ACC112 (cell line): ENCODE measurements around the gene KIF3A.

Experiments
- H2AFZ ChIP-seq: fragments of 200-600 bp; sonication (generic); one replicate; pipeline ENCODE4 v1.6.0; 2017; ENCODE audit warnings: antibody characterized with exemption, low read length; ENCODE audit not compliant: unreplicated experiment
- H3K27ac ChIP-seq: fragments of 200-600 bp; sonication (generic); 2 replicates; pipeline ENCODE4 v1.5.1; 2014; ENCODE audit warnings: low read depth, mild to moderate bottlenecking, antibody characterized with exemption, low read length, moderate library complexity
- H3K27me3 ChIP-seq: fragments of 200-600 bp; sonication (generic); 2 replicates; pipeline ENCODE4 v1.6.1; 2014; ENCODE audit warnings: mild to moderate bottlenecking, antibody characterized with exemption, low read length, moderate library complexity, mixed read lengths; ENCODE audit not compliant: insufficient read depth
- H3K36me3 ChIP-seq: fragments of 200-600 bp; sonication (generic); 2 replicates; pipeline ENCODE4 v1.6.1; 2016; ENCODE audit warnings: mild to moderate bottlenecking, antibody characterized with exemption, low read length, moderate library complexity, mixed read lengths; ENCODE audit not compliant: insufficient read depth
- H3K4me1 ChIP-seq: fragments of 200-600 bp; sonication (generic); one replicate; pipeline ENCODE4 v1.6.1; 2016; ENCODE audit warnings: low read length, mixed read lengths; ENCODE audit not compliant: insufficient read depth, unreplicated experiment, control insufficient read depth
- H3K4me3 ChIP-seq: fragments of 200-600 bp; sonication (generic); 2 replicates; pipeline ENCODE4 v1.5.1; 2014; ENCODE audit warnings: mild to moderate bottlenecking, low read depth, low read length
- H3K79me2 ChIP-seq: fragments of 200-600 bp; sonication (generic); one replicate; pipeline ENCODE4 v1.6.0; 2016; ENCODE audit warnings: low read length; ENCODE audit not compliant: control insufficient read depth, unreplicated experiment, insufficient read depth

Gene KIF3A

DNA sequence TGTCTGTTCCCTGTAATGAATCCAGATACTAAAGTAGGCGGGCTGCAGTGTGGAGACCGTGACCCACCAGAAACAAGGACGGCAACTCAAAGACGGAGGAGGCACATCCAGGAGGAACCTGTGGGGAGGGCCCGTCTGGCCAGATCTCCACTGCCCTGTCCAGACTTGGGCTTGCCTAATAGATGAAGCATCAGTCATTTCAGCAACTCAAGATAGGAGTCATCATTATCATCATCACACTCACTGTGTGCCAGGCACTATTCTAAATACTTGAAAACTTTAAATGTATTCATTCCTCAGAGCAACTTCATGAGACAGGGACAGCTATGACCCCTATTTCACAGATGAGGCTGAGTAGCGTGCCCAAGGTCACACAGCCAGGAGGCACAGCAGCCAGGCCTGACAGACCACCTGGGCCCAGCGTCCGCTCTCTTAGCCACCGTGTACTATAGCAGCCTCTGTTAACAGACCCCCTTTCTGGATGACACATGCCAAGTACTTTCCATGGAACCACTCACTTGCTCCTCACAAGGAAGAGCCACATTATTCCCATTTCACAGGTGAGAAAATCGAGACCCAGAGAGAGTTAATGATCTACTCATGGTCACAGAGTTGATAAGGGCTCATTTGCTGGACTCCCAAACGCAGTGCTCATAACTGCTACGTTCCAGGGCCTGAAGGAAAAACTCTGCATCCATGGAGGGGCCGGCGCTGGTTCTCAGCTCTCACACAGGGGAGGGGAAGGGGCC lies 68.5 kb downstream of the KIF3A start:
- no peak overlapping the region for H3K27ac ChIP-seq
- no peak overlapping the region for H3K4me3 ChIP-seq

GRCh38 chr5:132667761-132668705 lies 69.3 kb downstream of the KIF3A start:
- Histone ChIP-seq H3K27ac (no peak overlapping the region), H3K4me1 (no peaks in the 10 kb centered on the region), H2AFZ (no peak overlapping the region), H3K79me2 (no peaks in the 10 kb centered on the region), H3K4me3 (no peak overlapping the region), H3K36me3 (no peaks in the 10 kb centered on the region), H3K27me3 (no peaks in the 10 kb centered on the region)

More for the DNA sequence above, 68.5 kb downstream of the KIF3A start:
- Histone ChIP-seq H3K4me1 (no peaks in the 10 kb centered on the region), H3K36me3 (no peaks in the 10 kb centered on the region), H3K79me2 (no peaks in the 10 kb centered on the region), H3K27me3 (no peaks in the 10 kb centered on the region), H2AFZ (no peak overlapping the region)

GRCh38 chr5:132667309-132667708 lies 70.0 kb downstream of the KIF3A start:
- no peaks in the 10 kb centered on the region for H3K79me2 ChIP-seq
- H3K27ac ChIP-seq, result no peak overlapping the region
- H3K4me1 ChIP-seq, result no peaks in the 10 kb centered on the region
- no peak overlapping the region for H2AFZ ChIP-seq
- H3K4me3 ChIP-seq, result no peak overlapping the region
- no peaks in the 10 kb centered on the region for H3K36me3 ChIP-seq
- no peaks in the 10 kb centered on the region for H3K27me3 ChIP-seq

DNA sequence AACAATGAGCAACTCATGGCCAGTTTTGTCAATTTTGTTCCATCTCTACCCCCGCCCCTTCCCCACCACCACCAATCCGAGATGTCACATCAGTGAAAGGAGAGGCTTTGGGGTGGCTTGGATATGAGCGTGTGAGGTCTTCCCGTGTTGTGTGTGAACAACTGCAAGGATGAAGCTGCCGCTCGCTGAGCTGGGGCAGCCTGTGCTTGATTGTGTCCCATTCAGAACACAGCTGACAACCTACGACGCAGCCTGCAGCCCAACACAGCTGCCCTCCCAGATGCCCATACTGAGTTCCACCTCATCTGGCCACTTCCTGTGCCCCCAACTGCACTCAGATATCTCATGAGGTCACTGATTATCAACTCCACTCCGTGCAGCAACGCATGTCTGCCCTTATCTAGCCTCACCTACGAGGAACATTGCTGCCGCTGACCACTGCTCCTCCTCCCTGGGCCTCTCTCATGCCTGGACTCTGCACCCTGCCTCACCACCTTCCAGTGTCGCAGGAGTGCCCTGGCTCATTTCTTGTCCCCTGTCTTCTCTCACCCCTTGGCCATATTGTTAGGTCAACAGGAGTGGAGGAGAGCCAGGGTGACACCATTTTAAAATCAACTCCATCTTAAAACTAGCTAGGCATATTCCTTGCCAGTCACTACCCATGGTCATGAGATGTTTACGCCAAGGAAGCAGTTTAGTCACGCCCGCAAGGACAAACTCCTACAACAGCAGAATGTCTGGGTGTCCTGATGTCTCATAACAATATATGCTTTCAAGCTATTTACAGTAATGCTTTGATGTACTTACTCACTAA lies 70.8 kb downstream of the KIF3A start:
- H3K27me3 ChIP-seq, result no peaks in the 10 kb centered on the region
- H3K4me1 ChIP-seq, result no peaks in the 10 kb centered on the region
- H3K36me3 ChIP-seq, result no peaks in the 10 kb centered on the region
- no peak overlapping the region for H2AFZ ChIP-seq
- H3K27ac ChIP-seq, result no peak overlapping the region
- H3K79me2 ChIP-seq, result no peaks in the 10 kb centered on the region
- H3K4me3 ChIP-seq, result no peak overlapping the region

DNA sequence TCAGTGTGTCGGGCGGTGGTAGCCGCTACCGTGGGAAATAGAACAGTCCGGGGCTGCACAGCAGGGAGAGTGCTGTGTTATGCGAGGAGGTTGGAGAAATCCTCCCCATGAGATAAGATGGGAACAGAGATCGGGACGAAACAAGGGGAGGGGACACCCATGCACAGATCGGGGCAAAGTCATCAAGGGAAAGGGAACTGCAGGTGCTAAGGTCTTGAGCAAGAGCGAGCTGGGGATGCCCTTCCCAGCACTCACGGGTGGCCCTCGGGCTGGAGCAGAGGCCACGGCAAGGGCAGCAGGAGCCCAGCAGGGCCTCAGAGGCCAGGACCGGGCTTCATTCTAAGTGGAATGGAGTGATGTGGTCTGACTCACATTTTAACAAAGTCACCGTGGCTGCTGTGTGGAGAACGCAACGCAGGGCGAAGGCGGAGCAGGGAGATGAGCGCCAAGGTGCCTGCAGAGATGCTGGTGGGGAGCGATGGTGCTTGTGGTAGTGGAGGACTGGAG lies 71.7 kb downstream of the KIF3A start:
- no peak overlapping the region for H3K27ac ChIP-seq

GRCh38 chr5:132664696-132665209 lies 72.6 kb downstream of the KIF3A start:
- H3K4me3 ChIP-seq, result no peak overlapping the region
- no peak overlapping the region for H2AFZ ChIP-seq
- no peaks in the 10 kb centered on the region for H3K36me3 ChIP-seq
- no peaks in the 10 kb centered on the region for H3K27me3 ChIP-seq
- no peaks in the 10 kb centered on the region for H3K4me1 ChIP-seq
- H3K27ac ChIP-seq, result no peak overlapping the region
- H3K79me2 ChIP-seq, result no peaks in the 10 kb centered on the region

More for the DNA sequence above, 71.7 kb downstream of the KIF3A start:
- Histone ChIP-seq H3K27me3 (no peaks in the 10 kb centered on the region), H3K36me3 (no peaks in the 10 kb centered on the region), H3K4me3 (no peak overlapping the region), H3K79me2 (no peaks in the 10 kb centered on the region), H2AFZ (no peak overlapping the region), H3K4me1 (no peaks in the 10 kb centered on the region)

DNA sequence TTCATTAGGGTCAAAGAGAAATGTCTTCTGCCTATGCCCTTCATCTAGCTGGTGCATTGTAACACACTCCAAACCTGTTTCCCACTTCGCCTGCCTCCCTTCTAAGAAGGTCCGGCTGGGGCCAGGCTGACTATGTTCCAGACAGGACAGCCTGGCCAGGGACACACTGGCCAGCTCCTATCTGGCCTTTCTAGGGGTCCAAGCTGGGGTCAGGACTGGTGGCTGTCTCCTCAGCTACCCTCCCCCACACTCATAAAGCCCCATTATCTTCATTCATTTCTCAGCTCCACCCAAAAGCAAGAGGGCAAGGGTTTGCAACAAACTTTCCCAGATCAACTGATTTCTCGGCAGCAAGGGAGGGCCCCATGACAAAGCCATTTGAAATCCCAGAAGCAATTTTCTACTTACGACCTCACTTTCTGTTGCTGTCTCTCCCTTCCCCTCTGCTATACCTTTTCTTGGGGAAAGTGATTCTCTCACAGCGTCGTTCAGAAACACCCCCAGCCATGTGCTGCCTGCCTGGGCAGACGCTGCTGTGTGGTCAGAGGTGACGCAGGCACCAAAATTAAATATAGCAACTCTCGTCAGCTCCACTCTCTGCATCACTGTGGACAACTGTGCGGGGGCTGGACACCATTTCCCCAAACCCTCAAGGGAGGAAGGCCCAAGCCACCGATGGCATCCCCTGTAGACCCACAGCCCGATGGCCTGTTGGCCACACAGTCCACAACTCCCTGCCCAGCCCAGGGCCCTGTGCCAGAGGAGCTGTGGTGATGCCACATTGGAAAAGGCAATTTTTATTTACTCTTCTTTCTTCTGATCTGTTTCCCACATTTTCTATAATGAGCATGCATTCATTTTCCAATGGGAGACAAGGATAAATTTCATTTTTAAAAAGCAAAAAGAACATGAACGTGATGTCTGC lies 73.3 kb downstream of the KIF3A start:
- Histone ChIP-seq H3K27ac (no peak overlapping the region), H2AFZ (no peak overlapping the region), H3K79me2 (no peaks in the 10 kb centered on the region), H3K4me3 (no peak overlapping the region), H3K27me3 (no peaks in the 10 kb centered on the region), H3K4me1 (no peaks in the 10 kb centered on the region), H3K36me3 (no peaks in the 10 kb centered on the region)

DNA sequence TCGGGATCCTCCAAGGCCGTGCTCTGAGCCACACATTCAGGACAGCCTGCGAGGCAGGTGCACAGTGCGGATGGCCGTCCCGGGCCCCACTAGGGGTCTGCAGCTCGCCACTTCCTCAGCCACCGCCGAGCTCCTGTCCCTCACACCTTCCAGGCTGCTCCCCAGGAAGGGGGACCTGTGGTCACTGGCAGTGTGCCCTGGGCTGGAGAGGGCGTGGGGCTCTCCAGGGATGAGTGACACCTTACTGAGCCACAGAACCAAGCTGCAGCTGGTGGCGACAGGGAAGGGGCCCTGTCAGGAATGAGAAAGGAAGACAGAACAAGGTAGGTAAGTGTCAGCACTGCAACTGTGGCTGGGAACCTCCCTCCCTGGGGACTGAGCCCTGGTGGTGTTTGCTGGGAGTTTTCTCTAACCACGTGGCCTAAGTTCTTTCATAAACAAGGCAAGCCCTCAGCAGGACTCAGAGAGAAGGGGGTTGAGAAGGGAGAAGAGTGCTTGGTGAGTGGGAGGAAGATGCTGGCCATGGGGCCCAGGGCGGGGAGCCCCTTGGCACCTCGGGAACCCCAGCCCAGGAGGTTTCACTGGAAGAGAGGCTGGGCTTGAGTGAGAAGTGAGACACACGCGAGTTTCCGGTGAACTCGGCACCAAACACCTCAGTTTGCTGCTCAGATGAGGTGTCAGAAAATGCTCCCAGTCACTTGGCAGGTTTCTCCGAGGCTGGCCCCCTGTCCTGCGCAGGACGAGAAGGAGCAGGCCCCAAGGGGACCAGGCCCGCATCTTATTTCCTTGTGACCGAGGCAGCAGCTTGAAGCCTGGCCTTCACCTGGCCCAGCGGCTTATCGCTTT lies 74.2 kb downstream of the KIF3A start:
- no peak overlapping the region for H3K4me3 ChIP-seq
- no peak overlapping the region for H2AFZ ChIP-seq
- H3K79me2 ChIP-seq, result no peaks in the 10 kb centered on the region
- H3K4me1 ChIP-seq, result no peaks in the 10 kb centered on the region
- H3K36me3 ChIP-seq, result no peaks in the 10 kb centered on the region
- H3K27me3 ChIP-seq, result no peaks in the 10 kb centered on the region
- no peak overlapping the region for H3K27ac ChIP-seq

DNA sequence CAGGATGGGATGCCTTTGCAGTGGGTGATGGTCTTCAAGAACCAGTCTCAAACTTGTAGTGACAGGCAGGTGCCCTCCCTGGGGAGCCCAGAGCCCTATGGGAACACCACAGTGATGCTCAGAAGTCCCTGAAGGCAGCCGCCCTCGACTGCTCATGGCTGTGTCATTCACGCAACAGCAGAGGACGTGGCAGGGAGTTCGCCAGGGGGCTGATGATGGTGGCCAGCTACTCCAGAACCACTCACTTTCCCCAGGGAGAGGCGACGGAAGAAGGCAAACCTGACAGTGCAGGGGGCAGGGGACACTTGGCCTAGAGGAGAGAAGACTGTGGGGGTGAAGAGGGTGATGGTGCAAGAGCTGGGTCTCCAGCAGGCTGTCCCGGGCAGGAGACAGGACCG lies 75.3 kb downstream of the KIF3A start:
- Histone ChIP-seq H3K79me2 (no peaks in the 10 kb centered on the region), H2AFZ (no peak overlapping the region), H3K4me3 (no peak overlapping the region), H3K27ac (no peak overlapping the region), H3K4me1 (no peaks in the 10 kb centered on the region), H3K36me3 (no peaks in the 10 kb centered on the region), H3K27me3 (no peaks in the 10 kb centered on the region)
